GM21526 (cell line): Measurements from ENCODE around the gene OR7G2.
"Not testable (repeated sequence)": the region's sequence is repeated elsewhere in the genome, so short reads cannot be mapped to it uniquely, and the experiment has no call there.

Source experiments
- ATAC-seq: cut with Tn5 transposase; IDR thresholded peaks from one replicate; pipeline ENCODE4 v1.9.1; 2021; ENCODE audit warnings: moderate library complexity; ENCODE audit not compliant: unreplicated experiment, low FRiP score

OR7G2 gene

DNA sequence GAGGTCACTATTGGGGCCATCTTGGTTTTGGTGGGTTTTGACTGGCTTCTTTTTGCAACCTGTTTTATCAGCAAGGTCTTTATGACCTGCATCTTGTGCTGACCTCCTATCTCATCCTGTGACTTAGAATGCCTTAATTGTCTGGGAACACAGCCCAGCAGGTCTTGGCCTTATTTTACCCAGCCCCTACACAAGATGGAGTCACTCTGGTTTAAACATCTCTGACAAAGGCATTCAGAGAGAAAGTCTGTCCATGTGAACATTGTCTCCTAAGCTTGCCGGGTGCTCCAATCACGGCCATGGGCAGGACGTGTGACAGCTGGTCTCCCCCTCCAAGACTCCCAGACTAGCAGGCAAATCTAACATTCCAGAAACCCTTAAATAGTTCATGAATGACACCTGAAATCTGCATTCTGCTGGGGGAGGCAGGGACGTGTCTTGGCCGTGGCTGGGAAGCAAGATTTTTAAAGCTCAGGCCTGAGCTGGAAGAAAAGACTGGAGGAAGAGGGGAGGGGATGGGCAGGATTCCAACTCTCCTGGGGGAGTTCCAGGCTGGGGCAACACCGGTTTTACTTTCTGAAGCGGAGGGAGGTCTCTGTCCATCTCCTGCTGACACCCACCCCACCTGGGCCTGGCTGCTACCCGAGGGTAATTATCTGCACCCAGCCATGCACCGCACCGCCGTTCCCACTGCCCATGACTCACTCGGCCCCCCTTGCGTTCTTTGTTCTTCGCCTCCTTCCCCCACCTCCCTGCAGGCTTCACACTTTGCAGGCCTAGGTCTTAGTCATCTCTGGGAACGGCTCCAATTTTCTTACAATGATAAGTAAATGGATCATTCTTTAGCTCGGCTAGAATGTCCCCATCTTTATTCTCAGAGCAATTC lies 32.0 kb downstream of the OR7G2 start:
- ATAC-seq = no peak

DNA sequence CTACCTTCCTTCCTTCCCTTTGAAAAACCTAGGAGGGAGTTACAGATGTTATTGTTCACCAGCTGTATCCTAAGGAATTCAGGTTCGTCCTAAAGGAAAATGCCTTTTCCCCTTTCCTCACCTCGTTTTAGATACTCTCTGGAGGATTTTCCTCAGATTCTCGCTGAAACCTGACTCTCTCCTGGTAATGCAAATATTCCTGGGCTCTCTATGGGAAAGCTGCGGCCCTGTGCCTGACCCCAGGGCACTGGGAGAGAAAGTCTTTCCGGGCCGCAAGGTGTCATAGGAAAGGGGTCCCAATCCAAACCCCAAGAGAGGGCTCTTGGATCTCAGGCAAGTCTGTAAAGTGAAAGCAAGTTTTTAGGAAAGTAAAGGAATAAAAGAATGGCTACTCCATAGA lies 33.5 kb downstream of the OR7G2 start:
- no peak for ATAC-seq

DNA sequence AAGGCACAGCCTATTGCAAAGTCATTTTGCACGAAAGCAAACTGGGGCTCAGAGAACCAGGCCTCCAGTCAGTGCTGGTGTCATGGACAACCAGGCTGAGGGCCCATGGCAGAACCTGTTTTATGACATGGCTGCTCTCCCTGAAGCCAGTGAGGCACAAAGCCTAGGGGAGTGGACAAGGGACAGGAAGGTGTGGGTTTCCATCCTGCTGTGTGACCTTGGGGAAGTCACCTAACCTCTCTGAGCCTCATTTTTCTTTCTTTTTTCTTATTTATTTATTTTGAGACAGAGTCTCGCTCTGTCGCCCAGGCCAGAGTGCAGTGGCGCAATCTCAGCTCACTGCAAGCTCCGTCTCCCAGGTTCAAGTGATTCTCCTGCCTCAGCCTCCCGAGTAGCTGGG lies 35.6 kb downstream of the OR7G2 start:
- not testable (repeated sequence) for ATAC-seq

DNA sequence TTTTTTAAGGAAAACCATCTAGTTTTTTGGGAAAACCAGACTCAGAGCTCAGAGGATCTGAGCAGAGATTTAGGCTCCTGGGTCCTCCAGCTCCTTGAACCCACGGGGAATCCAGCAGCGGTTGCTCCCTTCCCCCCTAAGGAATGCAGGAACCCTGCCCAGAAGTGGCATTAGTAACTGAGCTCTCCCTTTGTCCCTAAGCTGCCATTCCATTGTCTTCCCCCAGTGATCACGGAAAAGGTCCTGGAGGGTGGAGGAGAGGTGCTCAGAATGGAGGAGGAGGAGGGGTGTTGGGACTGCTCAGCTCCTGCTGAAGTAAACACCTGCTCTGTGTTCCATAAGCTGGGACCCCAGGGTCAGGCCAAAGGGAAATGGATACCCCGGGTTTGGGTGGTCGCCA lies 37.2 kb downstream of the OR7G2 start:
- ATAC-seq = no peak

DNA sequence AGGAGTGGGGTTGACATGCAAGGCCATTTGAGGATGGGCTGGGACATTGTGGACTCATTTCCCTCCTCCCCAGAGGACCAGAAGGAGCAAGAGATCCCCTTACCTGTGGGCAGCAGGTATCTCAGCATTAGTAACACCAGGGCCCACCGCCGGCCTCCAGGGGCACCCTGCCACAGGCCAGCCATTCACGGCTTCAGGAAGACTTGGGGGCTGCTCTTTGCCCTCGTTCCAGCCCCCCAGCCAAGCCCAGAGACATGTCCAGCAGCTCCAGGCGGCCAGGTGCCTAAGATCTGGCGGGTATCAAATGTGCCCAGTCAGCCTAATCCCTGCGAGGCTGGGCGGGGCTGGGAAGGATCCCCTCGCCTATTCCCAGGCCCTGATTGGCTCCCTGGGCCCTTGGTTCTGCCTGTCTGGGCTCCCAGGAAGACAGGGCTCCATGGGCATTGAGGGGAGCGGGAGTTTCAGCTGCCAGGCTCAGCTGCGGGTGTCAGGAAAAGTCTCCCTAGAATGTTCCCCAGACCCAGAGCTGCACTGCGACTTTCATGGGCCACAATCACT lies 41.7 kb downstream of the OR7G2 start:
- no peak for ATAC-seq

DNA sequence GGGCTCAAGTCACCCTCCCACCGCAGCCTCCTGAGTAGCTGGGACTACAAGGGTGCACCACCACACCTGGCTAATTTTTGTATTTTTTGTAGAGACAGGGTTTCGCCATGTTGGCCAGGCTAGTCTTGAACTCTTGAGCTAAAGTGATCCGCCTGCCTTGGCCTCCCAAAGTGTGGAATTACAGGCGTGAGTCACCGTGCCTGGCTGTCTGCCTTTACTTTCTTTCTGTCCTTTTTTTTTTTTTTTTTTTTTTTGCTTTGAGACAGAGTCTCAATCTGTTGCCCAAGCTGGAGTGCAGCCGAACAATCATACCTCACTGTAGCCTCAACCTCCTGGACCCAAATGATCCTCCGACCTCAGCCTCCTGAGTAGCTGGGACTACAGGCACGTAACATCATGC lies 45.4 kb downstream of the OR7G2 start:
- ATAC-seq = no peak

DNA sequence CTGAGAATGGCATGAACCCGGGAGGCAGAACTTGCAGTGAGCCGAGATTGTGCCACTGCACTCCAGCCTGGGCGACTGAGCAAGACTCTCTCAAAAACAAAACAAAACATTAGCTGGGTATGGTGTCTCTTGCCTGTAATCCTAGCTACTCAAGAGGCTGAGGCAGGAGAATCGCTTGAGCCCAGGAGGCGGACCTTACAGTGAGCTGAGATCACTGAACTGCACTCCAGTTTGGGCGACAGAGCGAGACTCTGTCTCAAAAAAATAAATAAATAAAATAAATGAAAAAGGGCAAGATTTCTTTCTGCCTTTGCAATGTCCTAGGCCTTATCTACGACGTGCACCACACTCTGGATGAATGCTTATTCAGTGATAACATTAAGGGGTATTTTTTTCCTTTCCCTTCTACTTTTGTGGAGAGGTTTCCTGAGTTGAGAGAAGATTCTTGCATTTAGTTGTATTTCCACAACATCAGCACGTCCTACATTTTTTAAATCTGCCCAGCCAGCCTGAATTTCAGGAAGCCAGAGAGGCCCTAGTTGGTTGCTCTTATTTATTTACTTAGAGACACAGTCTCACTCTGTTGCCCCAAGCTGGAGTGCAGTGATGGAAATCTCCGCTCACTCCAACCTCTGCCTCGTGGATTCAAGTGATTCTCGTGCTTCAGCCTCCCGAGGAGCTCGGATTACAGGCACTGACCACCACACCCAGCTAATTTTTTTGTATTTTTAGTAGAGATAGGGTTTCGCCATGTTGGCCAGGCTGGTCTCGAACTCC lies 46.5 kb downstream of the OR7G2 start:
- no peak for ATAC-seq

DNA sequence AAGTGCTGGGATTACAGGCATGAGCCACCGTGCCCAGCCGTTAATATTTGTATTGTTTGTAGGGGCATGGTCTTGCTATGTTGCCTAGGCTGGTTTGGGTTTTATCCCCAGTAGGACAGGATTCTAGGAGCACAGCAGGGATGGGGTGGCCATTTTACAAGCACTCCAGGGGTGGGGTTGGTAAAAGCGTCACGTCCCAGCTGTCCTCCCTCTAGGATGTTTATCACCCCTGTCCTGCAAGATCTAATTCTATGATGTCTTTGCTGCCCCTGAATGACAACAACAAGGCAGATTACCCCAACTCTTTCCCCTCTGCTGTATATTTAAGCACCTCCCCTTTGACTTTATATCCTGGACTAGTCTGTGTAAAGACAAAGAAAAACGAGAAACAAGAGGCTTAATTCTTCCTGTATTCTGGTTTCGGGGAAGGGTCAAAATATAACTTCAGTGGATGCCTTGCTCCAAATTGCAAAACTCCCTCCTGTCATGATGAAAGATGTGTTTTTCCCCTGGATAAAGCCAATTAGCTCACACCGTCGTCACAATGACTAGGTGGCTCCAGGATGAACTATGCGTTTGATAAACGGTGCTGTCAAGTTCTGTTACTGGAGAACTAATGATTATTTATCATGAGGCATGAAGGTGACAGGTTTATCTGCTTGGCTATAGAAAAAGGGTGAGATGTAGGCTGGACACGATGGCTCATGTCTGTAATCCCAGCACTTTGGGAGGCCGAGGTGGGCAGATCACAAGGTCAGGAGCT lies 48.2 kb downstream of the OR7G2 start:
- ATAC-seq = no peak

DNA sequence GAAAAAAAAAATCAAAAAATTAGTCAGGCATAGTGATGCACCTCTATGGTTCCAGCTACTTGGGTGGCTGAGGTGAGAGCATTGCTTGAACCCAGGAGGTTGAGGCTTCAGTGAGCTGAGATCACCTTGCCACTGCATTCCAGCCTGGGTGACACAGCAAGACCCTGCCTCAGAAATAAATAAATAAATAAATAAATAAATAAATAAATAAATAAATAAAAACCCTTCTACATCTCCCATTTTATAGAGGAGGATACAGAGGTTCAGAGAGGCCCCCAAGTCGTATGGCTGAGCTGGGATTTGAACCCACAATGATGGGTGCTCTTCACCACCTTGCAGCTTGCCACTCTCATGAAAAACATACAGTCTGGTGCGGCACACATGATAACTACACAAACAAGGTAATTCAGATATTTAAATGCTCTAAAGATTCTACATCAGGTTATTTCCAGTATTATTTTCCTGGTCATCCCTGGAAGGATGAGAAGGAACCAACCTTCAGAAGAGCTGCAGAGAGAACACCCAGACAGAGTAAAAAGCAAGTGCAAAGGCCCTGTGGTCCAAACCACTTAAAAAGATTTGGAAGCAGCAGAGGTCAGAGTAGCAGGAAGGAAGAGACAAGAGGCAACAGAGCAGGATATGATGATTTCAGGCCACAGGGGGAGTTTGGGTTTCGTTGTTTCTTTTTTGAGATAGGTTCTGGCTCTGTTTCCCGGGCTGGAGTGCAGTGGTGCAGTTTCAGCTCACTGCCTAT lies 49.6 kb downstream of the OR7G2 start:
- no peak for ATAC-seq

DNA sequence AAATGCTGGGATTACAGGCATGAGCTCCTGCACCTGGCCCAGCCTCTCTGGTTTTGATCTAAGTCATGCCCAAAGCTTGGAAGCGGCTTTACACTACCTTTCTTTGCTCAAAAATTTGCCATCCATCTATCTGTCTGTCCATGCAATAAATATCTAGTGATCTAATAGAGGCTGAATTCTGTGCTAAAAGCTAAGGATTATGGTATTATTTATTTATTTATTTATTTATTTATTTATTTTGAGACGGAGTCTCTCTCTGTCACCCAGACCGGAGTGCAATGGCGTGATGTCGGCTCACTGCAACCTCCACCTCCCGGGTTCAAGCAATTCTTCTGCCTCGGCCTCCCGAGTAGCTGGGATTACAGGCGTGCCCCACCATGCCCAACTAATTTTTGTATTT lies 51.1 kb downstream of the OR7G2 start:
- not testable (repeated sequence) for ATAC-seq

DNA sequence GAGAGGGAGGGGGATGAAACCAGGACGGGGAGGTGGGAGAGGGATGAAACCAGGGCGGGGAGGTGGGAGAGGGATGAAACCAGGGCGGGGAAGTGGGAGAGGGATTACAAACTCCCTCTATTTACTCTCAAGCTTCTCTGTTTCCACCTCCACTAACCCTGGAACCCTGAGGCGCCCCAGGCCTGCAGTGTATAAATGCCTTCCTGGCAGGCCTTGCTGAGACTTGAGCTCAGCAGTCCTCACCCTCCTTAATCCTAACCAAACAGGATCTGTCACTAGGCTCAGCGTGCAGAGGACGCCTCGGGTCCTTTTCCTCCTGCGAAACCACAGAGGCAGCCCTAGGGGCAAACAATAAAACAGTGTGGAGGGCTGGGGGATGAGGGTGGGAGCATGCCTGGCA lies 52.5 kb downstream of the OR7G2 start:
- ATAC-seq = no peak

DNA sequence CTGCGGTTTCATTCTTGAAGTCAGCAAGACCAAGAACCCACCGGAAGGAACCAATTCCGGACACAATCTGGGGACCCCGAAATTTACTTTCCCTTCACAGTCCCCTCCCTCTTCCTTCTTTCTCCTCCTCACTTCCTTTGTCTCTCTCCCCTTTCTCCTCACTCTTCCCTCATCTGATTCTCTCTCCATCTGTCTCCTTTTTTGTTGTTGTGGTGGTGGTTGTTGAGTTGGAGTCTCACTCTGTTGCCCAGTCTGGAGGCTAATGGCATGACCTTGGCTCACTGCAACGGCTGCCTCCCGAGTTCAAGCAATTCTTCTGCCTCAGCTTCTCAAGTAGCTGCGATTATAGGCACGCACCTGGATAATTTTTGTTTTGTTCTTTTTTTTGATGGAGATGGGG lies 53.1 kb downstream of the OR7G2 start:
- no peak for ATAC-seq

DNA sequence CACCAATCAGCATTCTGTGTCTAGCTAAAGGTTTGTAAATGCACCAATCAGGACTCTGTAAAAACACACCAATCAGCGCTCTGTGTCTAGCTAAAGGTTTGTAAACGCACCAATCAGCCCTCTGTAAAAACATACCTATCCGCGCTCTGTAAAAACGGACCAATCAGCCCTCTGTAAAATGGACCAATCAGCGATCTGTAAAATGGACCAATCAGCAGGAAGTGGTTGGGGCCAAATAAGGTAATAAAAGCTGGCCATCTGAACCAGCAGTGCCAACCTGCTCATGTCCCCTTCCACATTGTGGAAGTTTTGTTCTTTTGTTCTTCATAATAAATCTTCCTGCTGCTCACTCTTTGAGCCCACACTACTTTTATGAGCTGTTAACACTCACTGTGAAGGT lies 53.6 kb downstream of the OR7G2 start:
- not testable (repeated sequence) for ATAC-seq

DNA sequence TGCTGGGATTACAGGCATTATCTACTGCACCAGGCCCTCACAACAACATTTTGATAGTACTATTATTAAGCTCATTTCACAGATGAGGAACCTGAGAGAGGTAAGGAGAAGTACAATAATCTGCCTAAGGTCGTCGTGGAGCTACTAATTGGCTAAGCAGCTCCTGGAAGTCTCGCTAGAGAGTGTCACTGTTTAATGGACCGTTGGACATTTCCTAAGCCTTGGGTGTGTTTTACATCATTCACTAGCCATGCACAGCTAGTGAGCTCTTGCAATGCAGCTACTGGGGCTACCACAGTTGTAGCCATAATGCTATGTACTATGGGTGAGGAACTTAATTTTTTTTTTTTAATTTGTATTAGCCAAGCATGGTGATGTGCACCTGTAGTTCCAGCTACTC lies 54.4 kb downstream of the OR7G2 start:
- ATAC-seq = no peak
